ENCODE data around the gene PRDX5.

DNA sequence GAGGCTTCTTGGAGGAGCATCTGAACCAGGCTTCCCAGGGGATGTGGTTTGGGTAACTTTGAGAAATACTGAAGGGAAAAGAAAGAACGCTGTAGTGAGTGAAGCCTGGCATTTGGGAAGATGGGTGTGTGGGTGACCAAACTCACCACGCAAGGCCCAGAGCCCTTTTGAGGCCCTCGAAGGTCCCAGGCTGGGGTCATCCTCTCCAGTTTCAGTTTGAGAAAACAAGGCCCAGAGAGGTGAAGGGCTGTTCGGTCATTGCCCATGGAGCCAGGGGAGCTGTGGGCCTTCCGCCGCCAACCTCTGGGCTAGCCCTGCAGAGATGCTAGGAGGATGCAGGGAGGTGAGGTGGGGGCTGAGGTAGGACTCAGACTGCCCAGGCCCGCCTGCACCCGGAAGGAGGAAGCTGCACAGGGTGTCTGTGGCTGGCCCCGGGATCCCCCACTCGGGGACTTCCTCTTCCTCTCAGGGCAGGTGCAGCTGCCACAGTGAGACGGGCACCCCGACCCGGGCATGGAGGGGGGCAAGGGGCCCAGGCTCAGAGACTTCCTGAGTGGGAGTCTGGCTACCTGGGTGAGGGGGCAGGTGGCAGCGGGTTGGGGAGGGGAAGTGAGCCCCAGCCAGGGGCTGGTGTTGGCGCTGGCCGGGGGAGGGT is 22.0 kb downstream of the PRDX5 start, which contains the start of gene CCDC88B:
- TF ChIP-seq, protein P1, sequence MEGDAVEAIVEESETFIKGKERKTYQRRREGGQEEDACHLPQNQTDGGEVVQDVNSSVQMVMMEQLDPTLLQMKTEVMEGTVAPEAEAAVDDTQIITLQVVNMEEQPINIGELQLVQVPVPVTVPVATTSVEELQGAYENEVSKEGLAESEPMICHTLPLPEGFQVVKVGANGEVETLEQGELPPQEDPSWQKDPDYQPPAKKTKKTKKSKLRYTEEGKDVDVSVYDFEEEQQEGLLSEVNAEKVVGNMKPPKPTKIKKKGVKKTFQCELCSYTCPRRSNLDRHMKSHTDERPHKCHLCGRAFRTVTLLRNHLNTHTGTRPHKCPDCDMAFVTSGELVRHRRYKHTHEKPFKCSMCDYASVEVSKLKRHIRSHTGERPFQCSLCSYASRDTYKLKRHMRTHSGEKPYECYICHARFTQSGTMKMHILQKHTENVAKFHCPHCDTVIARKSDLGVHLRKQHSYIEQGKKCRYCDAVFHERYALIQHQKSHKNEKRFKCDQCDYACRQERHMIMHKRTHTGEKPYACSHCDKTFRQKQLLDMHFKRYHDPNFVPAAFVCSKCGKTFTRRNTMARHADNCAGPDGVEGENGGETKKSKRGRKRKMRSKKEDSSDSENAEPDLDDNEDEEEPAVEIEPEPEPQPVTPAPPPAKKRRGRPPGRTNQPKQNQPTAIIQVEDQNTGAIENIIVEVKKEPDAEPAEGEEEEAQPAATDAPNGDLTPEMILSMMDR (conservative IDR thresholded peaks at IDR 0.05; ENCODE audit: low read depth in 2 of 2), result no peak
- TF ChIP-seq, protein P2, sequence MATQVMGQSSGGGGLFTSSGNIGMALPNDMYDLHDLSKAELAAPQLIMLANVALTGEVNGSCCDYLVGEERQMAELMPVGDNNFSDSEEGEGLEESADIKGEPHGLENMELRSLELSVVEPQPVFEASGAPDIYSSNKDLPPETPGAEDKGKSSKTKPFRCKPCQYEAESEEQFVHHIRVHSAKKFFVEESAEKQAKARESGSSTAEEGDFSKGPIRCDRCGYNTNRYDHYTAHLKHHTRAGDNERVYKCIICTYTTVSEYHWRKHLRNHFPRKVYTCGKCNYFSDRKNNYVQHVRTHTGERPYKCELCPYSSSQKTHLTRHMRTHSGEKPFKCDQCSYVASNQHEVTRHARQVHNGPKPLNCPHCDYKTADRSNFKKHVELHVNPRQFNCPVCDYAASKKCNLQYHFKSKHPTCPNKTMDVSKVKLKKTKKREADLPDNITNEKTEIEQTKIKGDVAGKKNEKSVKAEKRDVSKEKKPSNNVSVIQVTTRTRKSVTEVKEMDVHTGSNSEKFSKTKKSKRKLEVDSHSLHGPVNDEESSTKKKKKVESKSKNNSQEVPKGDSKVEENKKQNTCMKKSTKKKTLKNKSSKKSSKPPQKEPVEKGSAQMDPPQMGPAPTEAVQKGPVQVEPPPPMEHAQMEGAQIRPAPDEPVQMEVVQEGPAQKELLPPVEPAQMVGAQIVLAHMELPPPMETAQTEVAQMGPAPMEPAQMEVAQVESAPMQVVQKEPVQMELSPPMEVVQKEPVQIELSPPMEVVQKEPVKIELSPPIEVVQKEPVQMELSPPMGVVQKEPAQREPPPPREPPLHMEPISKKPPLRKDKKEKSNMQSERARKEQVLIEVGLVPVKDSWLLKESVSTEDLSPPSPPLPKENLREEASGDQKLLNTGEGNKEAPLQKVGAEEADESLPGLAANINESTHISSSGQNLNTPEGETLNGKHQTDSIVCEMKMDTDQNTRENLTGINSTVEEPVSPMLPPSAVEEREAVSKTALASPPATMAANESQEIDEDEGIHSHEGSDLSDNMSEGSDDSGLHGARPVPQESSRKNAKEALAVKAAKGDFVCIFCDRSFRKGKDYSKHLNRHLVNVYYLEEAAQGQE (IDR thresholded peaks at IDR 0.05; ENCODE audit: unreplicated experiment), result no peak
- TF ChIP-seq EZH2phosphoT487 (IDR thresholded peaks at IDR 0.05; ENCODE audit: unreplicated experiment), result no peak
- no peak for TF ChIP-seq EZH2 (IDR thresholded peaks at IDR 0.05; ENCODE audit: low read depth, unreplicated experiment)
- no peak for TF ChIP-seq STAT1 (IDR thresholded peaks at IDR 0.05; ENCODE audit: unreplicated experiment)
